Measurements from ENCODE around the gene OFD1.

GRCh38 chrX:13793897-13794296 is 59.3 kb downstream of the OFD1 start:
- TF ChIP-seq POLR2AphosphoS5 (IDR thresholded peaks at IDR 0.05) (no peak), CTCF (IDR thresholded peaks at IDR 0.05) (no peak)

Measured in breast epithelium (tissue), 3 donors.